T-helper 2 cell treated with Interferon-gamma antibody and Interleukin-4, amounts not matched to agents 100 ng/mL and 5 ng/mL, for 36 hours (primary cell): ENCODE data around the gene CAMK2A. TPM values are rescaled to one million over a fixed set of nuclear protein-coding genes. Genes with fewer than 3 reads are reported as not detected.

ENCODE experiments used
- intact Hi-C: fragments of 100-400 bp; cut with micrococcal nuclease; formaldehyde crosslinking; loops from one replicate; pipeline ENCODE4 v1.15.1; 2023
- total RNA-seq: library from RNA; stranded (reverse); gene quantifications from 2 replicates; pipeline ENCODE4 v1.2.3, GENCODE V29; 2022

The CAMK2A gene
- total RNA-seq, 1 donor from 2014 or later, result not detected

GRCh38 chr5:150316320-150316719 is 26.7 kb upstream of the CAMK2A start:
- intact Hi-C loops, result no loop called here

DNA sequence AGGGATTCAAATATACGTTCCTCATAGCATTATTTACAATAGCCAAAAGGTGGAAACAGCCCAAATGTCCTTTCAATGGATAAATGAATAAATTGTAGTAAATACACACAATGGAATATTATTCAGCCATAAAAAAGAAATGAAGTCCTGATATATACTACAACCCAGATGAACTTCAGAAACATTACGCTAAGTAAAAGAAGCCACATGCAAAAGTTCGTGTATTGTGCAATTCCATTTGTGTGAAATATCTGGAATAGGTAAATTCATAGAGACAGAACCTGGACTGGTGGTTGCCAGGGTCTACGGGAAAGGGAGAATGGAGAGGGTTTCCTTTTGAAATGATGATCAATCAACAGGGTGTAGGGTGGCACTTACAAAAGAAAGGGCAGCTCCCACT is 25.7 kb upstream of the CAMK2A start:
- intact Hi-C loops, result no loop called here

DNA sequence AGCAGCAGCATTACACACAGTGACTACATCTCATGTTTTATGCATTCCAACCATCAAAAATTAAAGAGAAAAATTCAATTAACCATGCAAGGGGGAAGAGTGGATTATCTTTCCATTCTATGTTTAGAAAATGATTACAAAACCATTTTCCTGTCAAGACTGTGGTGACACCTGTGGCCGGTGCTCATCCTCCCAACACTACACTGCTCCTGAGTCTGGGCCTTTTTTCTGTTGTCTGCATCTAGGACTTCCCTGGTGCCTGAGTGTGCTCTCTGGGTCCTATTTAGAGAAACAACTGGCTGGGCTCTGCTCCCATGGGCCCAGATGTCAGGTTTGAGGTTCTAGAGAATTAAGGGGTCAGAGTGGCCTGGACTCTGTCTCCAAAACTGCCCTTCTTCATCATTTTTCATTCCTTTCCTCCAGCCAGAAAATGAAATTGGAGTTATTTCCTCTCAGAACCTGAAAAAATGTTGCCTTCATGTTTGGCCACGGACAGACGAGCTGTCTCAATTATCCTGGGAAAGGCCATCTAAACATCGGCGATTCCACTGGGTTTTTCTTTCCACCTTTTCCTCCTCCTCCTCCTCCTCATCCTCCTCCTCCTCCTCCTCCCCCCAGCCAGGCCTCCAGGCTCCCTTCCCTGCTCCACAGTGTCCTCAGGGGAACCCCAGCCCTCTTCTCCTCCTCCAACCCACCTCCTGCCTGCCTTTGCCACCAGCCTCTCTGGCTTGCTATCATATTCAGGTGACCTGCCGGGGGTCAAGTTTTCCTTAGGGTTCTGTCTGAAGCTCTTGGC is 24.5 kb upstream of the CAMK2A start:
- intact Hi-C loops, result no loop called here

GRCh38 chr5:150313501-150313900 is 23.9 kb upstream of the CAMK2A start:
- intact Hi-C loops, result no loop called here

- intact Hi-C loops, result no loop called here
These were observed 22.9 kb upstream of the CAMK2A start for GRCh38 chr5:150312518-150312917.

GRCh38 chr5:150311015-150311692 is 21.6 kb upstream of the CAMK2A start:
- intact Hi-C loops, result no loop called here

DNA sequence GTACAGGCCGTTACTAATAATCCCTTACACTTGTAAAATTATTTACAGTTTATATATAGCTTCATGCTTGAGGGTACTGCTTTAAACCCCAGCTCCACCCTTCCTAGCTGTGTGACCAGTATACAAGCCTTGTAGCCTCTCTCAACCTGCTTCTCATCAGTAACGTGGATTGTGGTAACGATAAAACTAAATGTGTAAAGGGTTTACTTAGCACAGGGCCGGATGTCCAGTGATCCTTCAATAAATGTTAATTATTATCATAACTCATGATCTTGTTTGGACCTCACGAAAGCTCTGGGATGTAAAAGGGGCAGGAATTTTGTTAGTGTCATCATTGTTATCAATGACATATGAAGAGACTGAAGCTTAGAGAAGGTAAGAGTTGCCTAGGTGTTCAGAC is 20.7 kb upstream of the CAMK2A start:
- intact Hi-C loops, result no loop called here

DNA sequence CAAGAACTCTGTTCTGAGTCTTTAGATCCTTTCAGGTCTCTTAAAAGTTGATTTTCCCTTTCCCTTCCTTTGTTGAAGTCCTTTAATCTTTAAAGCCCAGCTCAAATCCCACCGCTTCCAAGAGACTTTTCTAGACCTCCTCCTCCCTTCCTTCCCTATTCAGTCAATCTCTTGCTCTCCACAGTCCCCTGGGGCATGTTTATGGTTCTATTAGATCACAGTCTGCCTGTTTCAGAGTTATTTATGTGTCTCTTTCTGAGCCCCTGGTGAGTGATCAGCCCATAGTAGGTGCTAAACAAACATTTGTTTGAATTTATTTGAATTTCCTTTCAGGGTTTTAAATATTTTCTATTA is 20.3 kb upstream of the CAMK2A start:
- intact Hi-C loops, result no loop called here

DNA sequence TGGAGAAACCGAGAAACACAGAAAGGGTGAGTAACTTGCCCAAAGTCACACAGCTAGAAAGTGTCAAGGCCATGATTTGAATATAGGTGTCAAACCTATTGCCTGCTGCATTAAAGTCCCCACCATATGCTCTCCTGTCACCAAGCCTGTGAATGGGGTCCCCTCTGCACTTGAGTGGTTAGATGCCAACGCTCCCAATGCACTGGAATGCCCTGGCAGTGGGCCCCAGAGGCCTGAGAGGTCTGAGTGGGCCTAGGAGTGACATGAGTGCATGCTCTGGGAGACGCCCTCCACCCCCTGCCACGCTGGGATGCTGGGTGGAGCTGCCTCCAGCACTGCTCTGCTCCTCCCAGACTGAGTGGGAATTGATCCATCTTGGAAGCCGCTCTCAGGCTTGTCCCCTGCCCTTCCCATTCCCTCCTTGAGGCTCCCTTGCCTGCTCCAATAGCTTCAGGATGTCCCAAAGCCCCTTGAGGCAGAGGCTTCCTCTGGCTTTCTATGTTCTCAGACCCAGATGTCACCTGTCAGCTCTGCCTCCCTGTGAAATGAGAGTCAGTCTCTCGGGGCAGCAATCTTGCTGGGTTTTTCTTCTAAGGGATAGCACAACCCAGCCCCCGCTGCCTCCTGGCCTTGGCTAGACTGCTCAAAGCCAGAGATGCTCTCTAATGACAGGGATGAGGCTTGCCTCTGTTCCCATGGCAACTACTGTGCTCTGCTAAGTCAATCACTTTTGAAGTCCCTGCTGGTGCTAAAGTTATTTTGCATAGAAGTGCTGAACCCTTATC is 19.7 kb upstream of the CAMK2A start:
- intact Hi-C loops, result no loop called here

DNA sequence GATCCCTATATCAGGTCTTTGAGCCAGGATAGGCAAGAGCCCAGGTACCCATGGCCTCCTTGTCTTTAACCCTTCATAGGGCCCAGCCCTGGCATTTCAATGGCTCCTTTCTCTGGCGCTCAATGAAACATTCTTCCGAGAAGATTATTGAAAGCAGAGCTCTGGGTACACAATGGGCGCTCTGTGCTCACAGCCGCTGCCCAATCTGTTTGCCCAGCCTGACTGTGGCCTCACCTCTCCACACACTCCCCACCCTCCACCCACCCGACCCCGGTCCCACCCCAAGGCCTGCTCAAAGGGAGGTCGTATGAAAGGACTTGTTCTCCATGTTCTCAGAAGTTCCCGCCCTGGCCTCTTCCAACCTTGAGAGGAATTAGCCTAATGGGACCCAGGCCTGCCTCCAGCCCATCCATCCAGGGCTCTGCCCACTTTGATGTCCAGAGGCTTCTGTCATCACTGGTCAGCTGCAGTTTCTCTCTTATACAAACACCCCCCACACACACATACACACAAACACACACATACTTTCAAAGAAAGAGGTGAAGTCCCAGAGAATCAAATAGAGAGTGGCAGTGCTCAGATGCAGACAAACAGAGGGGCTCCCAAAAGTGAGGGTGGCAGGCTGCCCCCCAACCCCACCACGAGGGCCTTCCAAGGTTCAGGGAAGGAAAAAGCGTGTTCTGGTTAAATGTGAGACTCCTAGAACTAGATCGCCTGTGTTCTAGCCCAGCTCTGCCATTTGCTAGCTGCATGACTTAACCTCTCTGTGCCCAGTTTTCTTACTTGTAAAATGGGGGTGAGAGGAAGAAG is 18.2 kb upstream of the CAMK2A start:
- intact Hi-C loops, result no loop called here

GRCh38 chr5:150306775-150307174 is 17.2 kb upstream of the CAMK2A start:
- intact Hi-C loops, result no loop called here

- intact Hi-C loops, result no loop called here
These were observed 16.0 kb upstream of the CAMK2A start for GRCh38 chr5:150305557-150305956.

- intact Hi-C loops, result no loop called here
These were observed 15.5 kb upstream of the CAMK2A start for GRCh38 chr5:150305095-150305494.

DNA sequence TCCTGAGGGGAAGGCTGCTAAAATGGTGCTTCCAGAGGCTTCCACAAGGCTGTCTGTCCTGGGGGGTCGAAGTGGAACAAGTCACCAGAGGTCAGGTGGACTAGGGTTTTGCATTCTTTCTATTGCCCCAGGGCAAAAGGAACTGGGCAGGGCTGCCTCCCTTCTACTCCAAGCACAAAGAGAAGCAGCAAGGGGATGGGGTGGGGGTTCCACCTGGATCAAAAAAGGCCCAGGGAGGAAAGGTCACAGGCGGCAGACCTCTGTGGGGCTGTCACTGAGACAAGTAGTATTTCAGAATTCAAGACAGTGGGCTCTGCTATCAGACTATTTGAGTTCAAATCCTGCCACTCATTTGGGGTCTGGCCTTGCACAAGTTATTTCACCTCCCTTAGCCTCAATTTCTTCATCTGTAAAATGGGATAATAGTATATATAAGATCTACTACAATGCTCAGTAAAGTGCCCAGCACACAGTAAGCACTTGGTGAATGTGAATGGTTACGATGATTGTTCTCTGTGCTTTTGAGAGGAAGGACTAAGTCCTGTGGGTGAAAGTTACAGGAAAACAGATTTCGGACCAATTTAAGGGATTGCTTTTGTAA is 15.0 kb upstream of the CAMK2A start:
- intact Hi-C loops, result no loop called here

DNA sequence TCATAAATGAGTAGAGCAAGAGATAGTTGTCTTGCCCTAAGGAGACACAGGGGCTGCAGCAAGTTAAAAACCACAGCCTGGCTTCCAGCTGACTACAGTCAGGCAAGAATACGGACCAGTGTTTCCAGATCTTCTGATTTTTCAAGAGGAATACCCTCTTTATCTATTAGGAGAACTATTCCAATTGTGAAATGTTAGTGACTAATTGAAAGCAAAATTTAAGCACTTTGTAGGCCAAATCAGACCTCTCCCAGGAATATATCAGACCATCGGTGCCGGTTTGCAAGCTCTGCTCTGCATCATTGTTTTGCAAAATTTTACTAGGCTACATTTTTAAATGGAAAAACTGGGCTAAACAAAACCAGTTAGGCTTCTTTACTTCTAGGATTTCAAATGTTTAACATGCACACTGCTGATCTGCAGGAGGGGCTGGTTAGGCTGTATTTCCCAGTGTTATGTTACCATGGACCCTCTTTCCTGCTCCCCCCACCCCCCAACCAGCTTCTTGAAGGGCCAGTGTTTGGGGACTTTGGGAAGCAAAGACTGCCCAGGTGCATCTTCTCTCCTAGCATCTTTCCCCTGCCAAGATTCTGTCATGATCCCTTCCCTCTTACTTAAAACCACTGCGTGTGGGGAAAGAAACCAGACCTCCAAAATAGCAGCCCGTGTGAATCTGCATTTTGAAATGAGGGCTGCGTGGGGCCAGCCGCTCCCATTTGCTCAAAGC is 14.2 kb upstream of the CAMK2A start:
- intact Hi-C loops, result no loop called here

DNA sequence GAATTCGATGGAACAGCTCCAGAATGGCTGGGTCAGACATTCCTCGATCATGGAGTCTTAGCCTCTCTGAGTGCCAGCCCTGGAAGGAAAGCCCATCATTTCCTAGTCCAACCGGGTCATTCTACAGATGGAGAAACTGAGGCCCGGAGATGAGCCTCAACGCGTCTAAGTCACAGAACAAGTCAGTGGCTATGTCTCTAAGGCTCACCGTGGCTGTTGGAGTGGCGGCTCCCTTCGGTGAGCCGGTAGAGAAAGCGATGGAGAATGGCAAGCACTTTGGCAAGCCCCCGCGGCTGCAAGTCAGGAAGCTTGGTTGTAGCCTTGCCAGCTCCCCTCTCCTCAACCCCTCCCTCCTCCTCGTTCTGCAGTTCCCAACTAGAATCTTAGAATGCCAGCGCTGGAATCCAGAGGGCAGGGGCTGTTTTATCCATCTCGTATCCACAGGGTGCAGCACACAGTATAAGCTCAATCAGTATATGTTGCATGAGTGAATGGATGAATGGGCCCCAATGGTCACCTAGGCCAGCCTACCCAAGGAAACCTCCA is 13.6 kb upstream of the CAMK2A start:
- intact Hi-C loops, result no loop called here

DNA sequence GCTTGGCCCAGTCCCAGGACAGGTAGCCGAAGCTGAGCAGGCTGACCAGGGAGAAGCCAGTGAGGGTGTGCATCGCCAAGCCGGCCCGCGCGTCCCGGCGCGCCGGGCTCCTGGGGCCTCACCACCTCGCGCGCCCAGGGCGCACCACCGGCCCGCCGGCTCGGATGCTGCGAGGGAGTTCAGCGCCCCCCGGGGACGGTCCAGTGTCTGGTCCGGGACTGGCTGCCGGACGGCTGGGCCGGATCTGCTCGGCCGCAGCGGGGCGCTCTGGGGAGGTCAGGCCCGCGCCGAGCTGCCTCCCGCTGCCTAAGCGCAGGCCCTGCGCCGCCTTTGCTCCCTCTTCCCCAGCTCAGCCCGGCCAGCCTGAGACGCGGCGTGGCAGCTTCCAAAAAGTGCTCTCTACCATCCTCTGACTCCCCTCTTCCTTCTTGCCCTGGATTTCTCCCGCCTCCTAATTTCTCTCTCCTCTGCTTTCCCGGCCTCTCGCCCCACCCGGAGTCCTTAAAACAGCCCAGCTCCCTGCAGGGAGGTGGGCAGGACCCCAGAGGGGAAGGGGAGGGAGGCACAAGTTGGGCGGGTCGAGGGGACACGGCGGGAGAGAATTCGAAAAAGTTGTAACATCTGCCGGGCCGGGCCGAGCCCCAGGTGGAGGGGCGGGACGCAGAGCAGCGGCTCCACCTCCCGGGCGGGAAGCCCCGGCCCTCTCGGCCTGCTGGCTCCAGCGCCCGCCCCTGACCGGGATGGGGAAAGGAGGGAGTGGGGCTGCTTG is 12.9 kb upstream of the CAMK2A start, which contains the start of gene ARSI:
TSS of gene ARSI (minus strand) at position 605 of the 769 bp plus-strand sequence. CDS start at position 73, 532 bp downstream.
- intact Hi-C loops, result no loop called here

DNA sequence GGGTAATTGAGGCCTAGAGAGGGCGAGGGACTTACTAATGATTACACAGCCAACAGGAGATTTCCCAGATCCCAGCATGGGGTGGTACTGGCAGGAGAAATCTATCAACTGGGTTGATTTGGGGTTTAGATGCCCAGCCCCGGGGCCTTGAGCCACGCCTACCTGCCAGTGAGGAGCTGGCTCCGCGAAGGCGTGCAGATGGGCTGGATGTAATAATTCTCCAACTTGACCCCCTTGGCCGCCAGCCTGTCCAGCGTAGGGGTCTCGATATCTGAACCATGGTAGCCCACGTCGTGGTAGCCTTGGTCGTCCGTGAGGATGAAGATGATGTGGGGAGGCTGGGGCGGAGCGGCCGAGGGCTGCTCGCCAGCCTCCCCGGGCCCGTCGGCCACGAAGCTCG is 12.3 kb upstream of the CAMK2A start:
- intact Hi-C loops, result no loop called here

GRCh38 chr5:150301170-150301505 is 11.6 kb upstream of the CAMK2A start:
- intact Hi-C loops, result no loop called here
